Suprapubic skin (tissue), 2 donors: ENCODE measurements around the gene DDC.

ENCODE experiments used
- EP300 ChIP-seq: sonication (generic); formaldehyde crosslinking; IDR thresholded peaks from one replicate; pipeline ENCODE4 v1.6.1; 2017; ENCODE audit warnings: antibody characterized with exemption
- POLR2A ChIP-seq, 2 donors: fragments of 450-650 bp; IDR thresholded peaks; one replicate each; pipeline ENCODE4 v1.6.1; 2017; ENCODE audit warnings: antibody characterized with exemption in 2 of 2, mild to moderate bottlenecking in 2 of 2, moderate library complexity in 2 of 2

DNA sequence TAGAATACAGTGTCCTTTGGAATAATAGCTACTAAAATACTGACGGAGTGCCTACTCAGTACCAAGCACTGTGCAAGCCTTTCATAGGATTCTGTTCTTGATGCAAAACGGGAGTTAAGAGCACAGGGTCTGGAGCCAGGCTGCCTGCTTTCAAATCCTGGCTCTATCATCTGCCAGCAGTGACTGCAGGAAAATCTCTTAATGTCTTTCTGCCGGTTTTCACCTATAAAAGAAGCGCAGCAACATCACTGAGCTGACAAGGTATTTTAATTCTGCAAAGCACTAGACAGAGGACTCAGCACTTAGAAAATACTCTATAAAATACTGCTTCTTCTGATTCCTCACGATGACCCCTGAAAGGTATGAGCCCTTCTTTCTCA lies 115.7 kb downstream of the DDC start:
- no peak for TF ChIP-seq POLR2A (IDR thresholded peaks at IDR 0.05)
- no peak for TF ChIP-seq EP300
